Measurements from ENCODE around the gene ZNF181. TPM values are rescaled to one million over a fixed set of nuclear protein-coding genes. Genes with fewer than 3 reads are reported as not detected.
A peak's percentile ranks its signal among the peaks of the same experiment; 100 is the strongest.

ZNF181 gene
- total RNA-seq, 1 experiment from 2014 or later = 8.2 TPM

- Histone ChIP-seq H3K4ac (ENCODE audit: low read depth, low read length) (no peak overlapping the region; the same call in 1 of the 2 replicates), H2BK20ac (ENCODE audit: low read depth, low read length, poor library complexity, severe bottlenecking) (no peak overlapping the region), H4K5ac (ENCODE audit: insufficient read length, low read depth, low read length) (peak overlapping the region; percentile 86), H3K9ac (ENCODE audit: extremely low read depth, insufficient read length, low read length) (peak overlapping the region; percentile 74), H3T11ph (ENCODE audit: low read length) (peak overlapping the region; percentile 46), H3K79me1 (ENCODE audit: insufficient read depth, low read depth, low read length, poor library complexity, severe bottlenecking) (no peaks in the 10 kb centered on the region), H2BK120ac (ENCODE audit: low read depth, low read length, poor library complexity, severe bottlenecking) (no peak overlapping the region), H3K27ac (ENCODE audit: insufficient read length, low read depth, low read length) (peak overlapping the region; percentile 47), H2BK15ac (ENCODE audit: low read depth, low read length) (no peak overlapping the region), H3K4me2 (ENCODE audit: insufficient read depth, insufficient read length, low read length) (peak overlapping the region; percentile 94), H2AFZ (ENCODE audit: low read length) (peak overlapping the region; percentile 46), H3K27me3 (ENCODE audit: insufficient read depth, low read length) (no peaks in the 10 kb centered on the region), H3K23ac (ENCODE audit: insufficient read length, low read depth, low read length) (no peak overlapping the region), H2AK5ac (ENCODE audit: insufficient read length, low read length) (no peak overlapping the region), H3K14ac (ENCODE audit: insufficient read depth, low read length) (peak overlapping the region; percentile 37; the same call in 1 of the 2 replicates), H4K8ac (replicated peaks; ENCODE audit: insufficient read length, low read depth, low read length) (peak overlapping the region; percentile 90), H3K56ac (ENCODE audit: insufficient read length, low read depth, low read length) (no peak overlapping the region), H4K91ac (ENCODE audit: insufficient read length, low read depth, low read length) (no peak overlapping the region), H4K20me1 (ENCODE audit: control insufficient read depth, insufficient read depth, insufficient read length) (no peaks in the 10 kb centered on the region), H2BK5ac (ENCODE audit: insufficient read length, low read length) (no peak overlapping the region), H2BK12ac (ENCODE audit: insufficient read length, low read depth, low read length) (no peak overlapping the region), H3K79me2 (ENCODE audit: insufficient read depth, low read length) (no peaks in the 10 kb centered on the region), H3K23me2 (ENCODE audit: insufficient read length, low read depth, low read length, poor library complexity, severe bottlenecking) (peaks cover 11% of the 10 kb centered on the region), H3K4me1 (ENCODE audit: insufficient read depth, low read length) (no peaks in the 10 kb centered on the region), H3K18ac (ENCODE audit: insufficient read length, low read depth, low read length) (no peak overlapping the region), H3K9me3 (ENCODE audit: control insufficient read depth, low read depth, low read length) (no peaks in the 10 kb centered on the region)
- Mint-ChIP-seq H3K36me3 (ENCODE audit: insufficient read depth in 1 of 3, low read depth in 3 of 3) (peaks cover 8 to 27% (median 21%) of the 10 kb centered on the region in 3 experiments), H3K4me1 (peaks cover 12 to 15% of the 10 kb centered on the region in 2 experiments; a peak in 3 of 4 replicates), H3K9me3 (peaks cover 10% of the 10 kb centered on the region in 2 experiments; a peak in 4 of 5 replicates), H3K27me3 (ENCODE audit: low read depth) (peaks cover 2% of the 10 kb centered on the region), H3K4me3 (peak overlapping the region; percentile 83 to 94), H3K27ac (peak overlapping the region; percentile 43 to 98 (median 97); a peak in 6 of 7 replicates)
- no CpG with 5 or more reads among the region's 16 CpGs for WGBS (ENCODE audit: extremely low coverage, insufficient read length, low lambda C conversion rate)
- DNase-seq = no peak
- no peak for TF ChIP-seq CTCF (conservative IDR thresholded peaks at IDR 0.05)
These were observed 577 bp downstream of the ZNF181 start for GRCh38 chr19:34734537-34735103.
